Liver (tissue), 9 donors: ENCODE data around the gene SPTLC2. TPM values are rescaled to one million over a fixed set of nuclear protein-coding genes. Genes with fewer than 3 reads are reported as not detected.

ENCODE experiments used
- DNase-seq: peaks from one replicate; pipeline ENCODE4 v3.0.0-alpha.2; 2017; ENCODE audit warnings: low spot score
- H3K27ac ChIP-seq, 2 donors: one replicate each; pipeline ENCODE4 v1.7.0; 2013; ENCODE audit warnings: inconsistent platforms in 2 of 2, low read length in 2 of 2, control low read depth in 1 of 2, low read depth in 1 of 2, mild to moderate bottlenecking in 1 of 2
- H3K27me3 ChIP-seq, 4 donors: one replicate each; pipeline versions ENCODE4 v1.6.1 to v1.7.0; 2013; ENCODE audit warnings: low read length in 3 of 4, inconsistent platforms in 1 of 4, mild to moderate bottlenecking in 1 of 4, moderate library complexity in 1 of 4; ENCODE audit not compliant: control insufficient read depth in 4 of 4, insufficient read depth in 4 of 4
- H3K36me3 ChIP-seq, 4 donors: one replicate each; pipeline versions ENCODE4 v1.6.1 to v1.7.0; 2013; ENCODE audit warnings: low read length in 3 of 4, mild to moderate bottlenecking in 3 of 4, low read depth in 1 of 4, moderate library complexity in 1 of 4; ENCODE audit not compliant: control insufficient read depth in 4 of 4, insufficient read depth in 3 of 4
- H3K4me1 ChIP-seq, 4 donors: one replicate each; pipeline versions ENCODE4 v1.6.1 to v1.7.0; 2013; ENCODE audit warnings: low read length in 3 of 4, mild to moderate bottlenecking in 3 of 4, moderate library complexity in 1 of 4; ENCODE audit not compliant: control insufficient read depth in 4 of 4, insufficient read depth in 4 of 4
- H3K4me3 ChIP-seq, 3 donors: one replicate each; pipeline versions ENCODE4 v1.6.1 to v1.7.0; 2013; ENCODE audit warnings: low read length in 3 of 3, control low read depth in 1 of 3, low read depth in 1 of 3, mild to moderate bottlenecking in 1 of 3
- H3K9ac ChIP-seq, 2 donors: one replicate each; pipeline ENCODE4 v1.7.0; 2013; ENCODE audit warnings: low read length in 2 of 2, mild to moderate bottlenecking in 2 of 2, moderate library complexity in 2 of 2, control low read depth in 1 of 2, low read depth in 1 of 2
- H3K9me3 ChIP-seq, 4 donors: one replicate each; pipeline versions ENCODE4 v1.6.1 to v1.7.0; 2013; ENCODE audit warnings: low read length in 3 of 4; ENCODE audit not compliant: control insufficient read depth in 4 of 4
- EGR1 ChIP-seq, 2 donors: IDR thresholded peaks; 2 replicates each; pipeline ENCODE4 v1.6.1; 2016 to 2018; ENCODE audit warnings: antibody characterized with exemption in 2 of 2, low read depth in 2 of 2
- FOXA1 ChIP-seq: IDR thresholded peaks from 2 replicates; pipeline ENCODE4 v1.6.1; 2016; ENCODE audit warnings: antibody characterized with exemption
- FOXA2 ChIP-seq: IDR thresholded peaks from 2 replicates; pipeline ENCODE4 v1.6.1; 2016; ENCODE audit warnings: antibody characterized with exemption
- GABPA ChIP-seq, 2 donors: IDR thresholded peaks in 1 of 2; conservative IDR thresholded peaks in 1 of 2; 2 replicates each; pipeline ENCODE4 v1.6.1; 2016; ENCODE audit warnings: antibody characterized with exemption in 2 of 2, mild to moderate bottlenecking in 1 of 2, moderate library complexity in 1 of 2
- HNF4A ChIP-seq, 2 donors: conservative IDR thresholded peaks; 2 replicates each; pipeline ENCODE4 v1.6.1; 2016; ENCODE audit warnings: antibody characterized with exemption in 2 of 2, mild to moderate bottlenecking in 2 of 2
- HNF4G ChIP-seq: IDR thresholded peaks from 2 replicates; pipeline ENCODE4 v1.6.1; 2016; ENCODE audit warnings: antibody characterized with exemption
- JUND ChIP-seq, 2 donors: IDR thresholded peaks; 2 replicates each; pipeline ENCODE4 v1.6.1; 2016; ENCODE audit warnings: antibody characterized with exemption in 2 of 2
- NR2F2 ChIP-seq: IDR thresholded peaks from 2 replicates; pipeline ENCODE4 v1.6.1; 2016; ENCODE audit warnings: antibody characterized with exemption
- RAD21 ChIP-seq, 2 donors: IDR thresholded peaks; 2 replicates each; pipeline ENCODE4 v1.6.1; 2016; ENCODE audit warnings: antibody characterized with exemption in 2 of 2, mild to moderate bottlenecking in 2 of 2
- RXRA ChIP-seq, 2 donors: IDR thresholded peaks; 2 replicates each; pipeline ENCODE4 v1.6.1; 2017 to 2018; ENCODE audit warnings: antibody characterized with exemption in 2 of 2, mild to moderate bottlenecking in 1 of 2
- SP1 ChIP-seq: IDR thresholded peaks from 2 replicates; pipeline ENCODE4 v1.6.1; 2018; ENCODE audit warnings: antibody characterized with exemption, mild to moderate bottlenecking
- TAF1 ChIP-seq: conservative IDR thresholded peaks from 2 replicates; pipeline ENCODE4 v1.6.1; 2016; ENCODE audit warnings: antibody characterized with exemption, mild to moderate bottlenecking
- YY1 ChIP-seq: IDR thresholded peaks from 2 replicates; pipeline ENCODE4 v1.6.1; 2016; ENCODE audit warnings: antibody characterized with exemption, mild to moderate bottlenecking
- WGBS: extraction: QIAGEN DNeasy Blood & Tissue Kit; methylation state at CpG from one replicate; pipeline ENCODE4 v1.1.7; 2013; 5-methylcytosine and 5-hydroxymethylcytosine counted together
- polyA plus RNA-seq, 2 donors: library from polyadenylated mRNA; stranded (reverse) in 1 of 2; unstranded in 1 of 2; fragments of 200-250 nt in 1 of 2; fragments of >200 nt in 1 of 2; fragmentation: Nextera tagmentation in 1 of 2; extraction: Ambion mirVana in 1 of 2; gene quantifications; one replicate each; pipeline versions ENCODE4 v1.2.1 to v1.2.3, GENCODE V29; 2013 to 2015
- total RNA-seq, 2 donors: library from RNA; depleted of rRNA; stranded (reverse); fragments of >200 nt; gene quantifications; one replicate each; pipeline ENCODE4 v1.2.3, GENCODE V29; 2014
- TF ChIP-seq, protein P1 (sequence below): fragments of 150-350 bp; IDR thresholded peaks from 2 replicates; pipeline ENCODE4 v1.5.1; 2017; ENCODE audit warnings: improper control_type of control experiment, low read depth, low read length; ENCODE audit not compliant: missing input control
- TF ChIP-seq, protein P2 (sequence below): IDR thresholded peaks from 2 replicates; pipeline ENCODE4 v1.6.1; 2016; ENCODE audit warnings: antibody characterized with exemption
- TF ChIP-seq, protein P3 (sequence below): IDR thresholded peaks from 2 replicates; pipeline ENCODE4 v1.6.1; 2016; ENCODE audit warnings: antibody characterized with exemption
- TF ChIP-seq, protein P4 (sequence below): IDR thresholded peaks from 2 replicates; pipeline ENCODE4 v1.6.1; 2016; ENCODE audit warnings: antibody characterized with exemption, mild to moderate bottlenecking
- TF ChIP-seq, protein P5 (sequence below): IDR thresholded peaks from 2 replicates; pipeline ENCODE4 v1.6.1; 2016; ENCODE audit warnings: antibody characterized with exemption
- donor health status: healthy.
- donor health status: healthy.
- donor health status: healthy.
- donor health status: healthy.
- donor health status: healthy.

The SPTLC2 gene
- total and polyA plus RNA-seq, 4 donors, result 3.9 to 19.2 (median 9.9) TPM

DNA sequence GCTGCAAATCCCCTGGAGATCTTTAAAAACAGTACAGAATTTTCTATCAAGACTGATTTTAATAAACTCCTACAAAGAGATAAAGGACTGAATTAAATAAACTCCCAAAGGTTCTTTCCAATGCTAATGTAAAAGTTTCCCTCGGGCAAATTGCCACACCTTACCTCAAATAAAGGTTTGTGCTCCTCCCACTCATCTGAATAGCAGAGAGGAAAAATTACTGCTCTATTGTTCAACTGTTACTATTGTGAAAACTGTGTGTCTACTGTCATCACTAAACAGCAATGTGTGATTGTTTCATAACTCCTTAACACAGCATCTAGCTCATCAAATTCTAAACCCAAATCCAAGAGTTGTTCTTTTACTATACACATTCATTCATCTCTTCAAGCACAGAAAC lies 3.2 kb downstream of the SPTLC2 start:
- WGBS, result 59% methylated on average over 1 of the region's 1 CpG
- Histone ChIP-seq H3K27ac (no peak overlapping the region), H3K4me1 (peaks cover 5 to 13% (median 9%) of the 10 kb centered on the region in 4 donors), H3K9me3 (no peaks in the 10 kb centered on the region), H3K27me3 (no peaks in the 10 kb centered on the region), H3K36me3 (no peaks in the 10 kb centered on the region), H3K4me3 (no peak overlapping the region), H3K9ac (no peak overlapping the region)
- no peak for DNase-seq
- no peak for TF ChIP-seq YY1
- TF ChIP-seq TAF1, result no peak
- TF ChIP-seq JUND (IDR thresholded peaks at IDR 0.05), result no peak
- TF ChIP-seq, protein P1, sequence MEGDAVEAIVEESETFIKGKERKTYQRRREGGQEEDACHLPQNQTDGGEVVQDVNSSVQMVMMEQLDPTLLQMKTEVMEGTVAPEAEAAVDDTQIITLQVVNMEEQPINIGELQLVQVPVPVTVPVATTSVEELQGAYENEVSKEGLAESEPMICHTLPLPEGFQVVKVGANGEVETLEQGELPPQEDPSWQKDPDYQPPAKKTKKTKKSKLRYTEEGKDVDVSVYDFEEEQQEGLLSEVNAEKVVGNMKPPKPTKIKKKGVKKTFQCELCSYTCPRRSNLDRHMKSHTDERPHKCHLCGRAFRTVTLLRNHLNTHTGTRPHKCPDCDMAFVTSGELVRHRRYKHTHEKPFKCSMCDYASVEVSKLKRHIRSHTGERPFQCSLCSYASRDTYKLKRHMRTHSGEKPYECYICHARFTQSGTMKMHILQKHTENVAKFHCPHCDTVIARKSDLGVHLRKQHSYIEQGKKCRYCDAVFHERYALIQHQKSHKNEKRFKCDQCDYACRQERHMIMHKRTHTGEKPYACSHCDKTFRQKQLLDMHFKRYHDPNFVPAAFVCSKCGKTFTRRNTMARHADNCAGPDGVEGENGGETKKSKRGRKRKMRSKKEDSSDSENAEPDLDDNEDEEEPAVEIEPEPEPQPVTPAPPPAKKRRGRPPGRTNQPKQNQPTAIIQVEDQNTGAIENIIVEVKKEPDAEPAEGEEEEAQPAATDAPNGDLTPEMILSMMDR, result no peak
- no peak for TF ChIP-seq RXRA (IDR thresholded peaks at IDR 0.05)
- no peak for TF ChIP-seq GABPA (IDR thresholded peaks at IDR 0.05 in 1 of 2, conservative IDR thresholded peaks at IDR 0.05 in 1 of 2)
- TF ChIP-seq FOXA1, result no peak
- no peak for TF ChIP-seq SP1
- TF ChIP-seq FOXA2, result no peak
- TF ChIP-seq, protein P2, sequence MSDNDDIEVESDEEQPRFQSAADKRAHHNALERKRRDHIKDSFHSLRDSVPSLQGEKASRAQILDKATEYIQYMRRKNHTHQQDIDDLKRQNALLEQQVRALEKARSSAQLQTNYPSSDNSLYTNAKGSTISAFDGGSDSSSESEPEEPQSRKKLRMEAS, result no peak
- no peak for TF ChIP-seq HNF4G
- TF ChIP-seq NR2F2, result no peak
- TF ChIP-seq EGR1 (IDR thresholded peaks at IDR 0.05; ENCODE audit: low read depth in 2 of 2), result no peak
- TF ChIP-seq, protein P3, sequence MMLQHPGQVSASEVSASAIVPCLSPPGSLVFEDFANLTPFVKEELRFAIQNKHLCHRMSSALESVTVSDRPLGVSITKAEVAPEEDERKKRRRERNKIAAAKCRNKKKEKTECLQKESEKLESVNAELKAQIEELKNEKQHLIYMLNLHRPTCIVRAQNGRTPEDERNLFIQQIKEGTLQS, result no peak
- no peak for TF ChIP-seq HNF4A (conservative IDR thresholded peaks at IDR 0.05)
- no peak for TF ChIP-seq RAD21 (IDR thresholded peaks at IDR 0.05)
- TF ChIP-seq, protein P4, sequence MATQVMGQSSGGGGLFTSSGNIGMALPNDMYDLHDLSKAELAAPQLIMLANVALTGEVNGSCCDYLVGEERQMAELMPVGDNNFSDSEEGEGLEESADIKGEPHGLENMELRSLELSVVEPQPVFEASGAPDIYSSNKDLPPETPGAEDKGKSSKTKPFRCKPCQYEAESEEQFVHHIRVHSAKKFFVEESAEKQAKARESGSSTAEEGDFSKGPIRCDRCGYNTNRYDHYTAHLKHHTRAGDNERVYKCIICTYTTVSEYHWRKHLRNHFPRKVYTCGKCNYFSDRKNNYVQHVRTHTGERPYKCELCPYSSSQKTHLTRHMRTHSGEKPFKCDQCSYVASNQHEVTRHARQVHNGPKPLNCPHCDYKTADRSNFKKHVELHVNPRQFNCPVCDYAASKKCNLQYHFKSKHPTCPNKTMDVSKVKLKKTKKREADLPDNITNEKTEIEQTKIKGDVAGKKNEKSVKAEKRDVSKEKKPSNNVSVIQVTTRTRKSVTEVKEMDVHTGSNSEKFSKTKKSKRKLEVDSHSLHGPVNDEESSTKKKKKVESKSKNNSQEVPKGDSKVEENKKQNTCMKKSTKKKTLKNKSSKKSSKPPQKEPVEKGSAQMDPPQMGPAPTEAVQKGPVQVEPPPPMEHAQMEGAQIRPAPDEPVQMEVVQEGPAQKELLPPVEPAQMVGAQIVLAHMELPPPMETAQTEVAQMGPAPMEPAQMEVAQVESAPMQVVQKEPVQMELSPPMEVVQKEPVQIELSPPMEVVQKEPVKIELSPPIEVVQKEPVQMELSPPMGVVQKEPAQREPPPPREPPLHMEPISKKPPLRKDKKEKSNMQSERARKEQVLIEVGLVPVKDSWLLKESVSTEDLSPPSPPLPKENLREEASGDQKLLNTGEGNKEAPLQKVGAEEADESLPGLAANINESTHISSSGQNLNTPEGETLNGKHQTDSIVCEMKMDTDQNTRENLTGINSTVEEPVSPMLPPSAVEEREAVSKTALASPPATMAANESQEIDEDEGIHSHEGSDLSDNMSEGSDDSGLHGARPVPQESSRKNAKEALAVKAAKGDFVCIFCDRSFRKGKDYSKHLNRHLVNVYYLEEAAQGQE, result no peak
- TF ChIP-seq, protein P5, sequence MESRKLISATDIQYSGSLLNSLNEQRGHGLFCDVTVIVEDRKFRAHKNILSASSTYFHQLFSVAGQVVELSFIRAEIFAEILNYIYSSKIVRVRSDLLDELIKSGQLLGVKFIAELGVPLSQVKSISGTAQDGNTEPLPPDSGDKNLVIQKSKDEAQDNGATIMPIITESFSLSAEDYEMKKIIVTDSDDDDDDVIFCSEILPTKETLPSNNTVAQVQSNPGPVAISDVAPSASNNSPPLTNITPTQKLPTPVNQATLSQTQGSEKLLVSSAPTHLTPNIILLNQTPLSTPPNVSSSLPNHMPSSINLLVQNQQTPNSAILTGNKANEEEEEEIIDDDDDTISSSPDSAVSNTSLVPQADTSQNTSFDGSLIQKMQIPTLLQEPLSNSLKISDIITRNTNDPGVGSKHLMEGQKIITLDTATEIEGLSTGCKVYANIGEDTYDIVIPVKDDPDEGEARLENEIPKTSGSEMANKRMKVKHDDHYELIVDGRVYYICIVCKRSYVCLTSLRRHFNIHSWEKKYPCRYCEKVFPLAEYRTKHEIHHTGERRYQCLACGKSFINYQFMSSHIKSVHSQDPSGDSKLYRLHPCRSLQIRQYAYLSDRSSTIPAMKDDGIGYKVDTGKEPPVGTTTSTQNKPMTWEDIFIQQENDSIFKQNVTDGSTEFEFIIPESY, result no peak
